Ishikawa (cell line): ENCODE results near the gene MACROD2.

Experiments
- CEBPB ChIP-seq: IDR thresholded peaks from 2 replicates; pipeline ENCODE4 v1.6.1; 2012
- CREB1 ChIP-seq: IDR thresholded peaks from 2 replicates; pipeline ENCODE4 v1.6.1; 2012; ENCODE audit warnings: low read depth
- EGR1 ChIP-seq: IDR thresholded peaks from 2 replicates; pipeline ENCODE4 v1.6.1; 2012
- EP300 ChIP-seq: IDR thresholded peaks from 2 replicates; pipeline ENCODE4 v1.6.1; 2012; ENCODE audit warnings: borderline replicate concordance
- FOXM1 ChIP-seq: IDR thresholded peaks from 2 replicates; pipeline ENCODE4 v1.6.1; 2012; ENCODE audit warnings: low read depth, borderline replicate concordance
- MAX ChIP-seq: IDR thresholded peaks from 2 replicates; pipeline ENCODE4 v1.6.1; 2012
- NFIC ChIP-seq: IDR thresholded peaks from 2 replicates; pipeline ENCODE4 v1.6.1; 2012
- RAD21 ChIP-seq: IDR thresholded peaks from 2 replicates; pipeline ENCODE4 v1.6.1; 2012; ENCODE audit warnings: low read depth
- REST ChIP-seq: IDR thresholded peaks from 2 replicates; pipeline ENCODE4 v1.6.1; 2012; ENCODE audit warnings: low read depth, mild to moderate bottlenecking
- TAF1 ChIP-seq: IDR thresholded peaks from 2 replicates; pipeline ENCODE4 v1.6.1; 2012; ENCODE audit warnings: low read depth, mild to moderate bottlenecking
- TCF12 ChIP-seq: IDR thresholded peaks from 2 replicates; pipeline ENCODE4 v1.6.1; 2012; ENCODE audit warnings: low read depth
- TEAD4 ChIP-seq: IDR thresholded peaks from 2 replicates; pipeline ENCODE4 v1.6.1; 2012
- YY1 ChIP-seq: IDR thresholded peaks from 2 replicates; pipeline ENCODE4 v1.6.1; 2012; ENCODE audit warnings: low read depth
- ZBTB7A ChIP-seq: IDR thresholded peaks from 2 replicates; pipeline ENCODE4 v1.6.1; 2012; ENCODE audit warnings: low read depth
- TF ChIP-seq, protein P1 (sequence below): IDR thresholded peaks from 2 replicates; pipeline ENCODE4 v1.6.1; 2012

The MACROD2 gene

DNA sequence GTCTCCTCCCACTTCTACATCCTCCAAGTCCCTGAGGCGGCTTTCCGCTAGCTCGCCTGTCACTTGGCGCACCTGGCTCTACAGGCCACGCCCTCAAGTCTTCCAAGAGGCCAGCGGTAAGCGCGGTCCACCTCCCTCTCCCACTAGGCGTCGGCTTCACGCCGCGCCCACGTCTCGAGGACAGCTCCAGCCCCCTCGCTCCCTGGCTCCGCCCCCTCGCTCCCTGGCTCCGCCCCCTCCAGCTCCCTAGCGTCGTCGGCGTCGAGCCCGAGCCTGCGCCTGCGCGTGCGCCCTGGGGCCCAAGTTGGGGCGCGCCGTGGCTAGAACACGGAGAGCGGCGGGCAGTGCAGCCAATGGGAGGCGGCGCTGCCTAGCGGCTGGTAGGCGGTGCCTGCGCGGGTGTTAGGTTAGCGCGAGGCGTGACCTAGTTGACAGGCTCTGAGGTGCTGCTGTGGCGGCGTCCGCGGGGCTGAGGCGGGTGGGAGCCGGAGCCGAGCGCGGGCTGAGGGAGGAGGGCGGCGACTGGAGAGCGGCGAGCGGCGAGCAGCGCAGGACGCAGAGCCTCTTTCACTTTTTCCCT is at the start of gene MACROD2:
Gene MACROD2 (plus strand): TSS at position 431 of the 580 bp plus-strand sequence.
- TF ChIP-seq TEAD4 (no peak), EGR1 (peak; percentile 54), TAF1 (peak; percentile 72), TCF12 (0 out of 2 replicates have a peak, but pooled peaks have one; percentile 39), FOXM1 (no peak), EP300 (no peak), MAX (peak; percentile 84), REST (no peak)
- TF ChIP-seq, protein P1, sequence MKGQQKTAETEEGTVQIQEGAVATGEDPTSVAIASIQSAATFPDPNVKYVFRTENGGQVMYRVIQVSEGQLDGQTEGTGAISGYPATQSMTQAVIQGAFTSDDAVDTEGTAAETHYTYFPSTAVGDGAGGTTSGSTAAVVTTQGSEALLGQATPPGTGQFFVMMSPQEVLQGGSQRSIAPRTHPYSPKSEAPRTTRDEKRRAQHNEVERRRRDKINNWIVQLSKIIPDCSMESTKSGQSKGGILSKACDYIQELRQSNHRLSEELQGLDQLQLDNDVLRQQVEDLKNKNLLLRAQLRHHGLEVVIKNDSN: peak; percentile 37; the same call in 1 of the 2 replicates

DNA sequence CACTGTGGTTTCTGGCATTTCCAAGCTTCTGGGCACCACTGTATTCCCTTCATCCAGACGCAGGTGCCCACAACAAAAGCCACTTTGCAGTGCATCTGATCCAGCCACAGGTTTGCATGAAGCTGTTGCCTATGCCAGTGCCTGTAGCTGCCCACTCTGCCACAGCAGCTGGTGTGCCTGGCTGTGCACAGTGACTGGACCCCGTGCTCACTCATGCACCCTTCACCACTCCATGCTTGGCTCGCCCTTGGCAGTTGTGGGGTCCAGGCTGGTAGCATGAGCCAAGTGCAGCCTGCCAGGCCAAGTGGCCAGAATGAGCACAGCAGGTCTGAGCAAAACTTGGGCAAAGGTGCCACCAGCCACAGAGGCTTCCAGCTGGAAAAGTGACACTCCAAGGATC is 47.6 kb upstream of the MACROD2 start:
- TF ChIP-seq TAF1 (no peak), YY1 (no peak), REST (no peak)

GRCh38 chr20:13953227-13953626 is 42.1 kb upstream of the MACROD2 start:
- TF ChIP-seq NFIC: no peak
- no peak for TF ChIP-seq REST
- no peak for TF ChIP-seq CREB1
- TF ChIP-seq ZBTB7A: no peak
- TF ChIP-seq TAF1: no peak
- no peak for TF ChIP-seq CEBPB
- no peak for TF ChIP-seq EP300
- TF ChIP-seq EGR1: no peak
- TF ChIP-seq, protein P1: no peak
- no peak for TF ChIP-seq MAX
- no peak for TF ChIP-seq TCF12

DNA sequence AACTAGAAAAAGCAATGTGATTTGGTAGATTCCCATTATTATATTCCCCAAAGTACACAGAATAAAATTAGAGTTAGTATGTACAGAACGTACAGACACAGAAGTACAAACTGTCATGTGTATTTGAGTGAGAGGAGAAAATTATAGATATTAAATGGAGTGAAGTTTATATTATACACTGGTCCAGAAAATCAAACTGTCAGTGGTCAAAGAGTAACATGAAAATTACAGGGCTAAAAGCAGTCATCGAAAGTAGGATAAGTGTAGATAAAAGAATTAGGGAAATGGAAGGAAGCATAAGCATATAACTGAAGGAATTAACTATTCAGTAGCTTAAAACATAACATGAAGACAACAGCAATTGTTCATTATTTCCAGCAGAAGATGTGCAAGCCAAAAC is 35.2 kb upstream of the MACROD2 start:
- TF ChIP-seq MAX (no peak), TAF1 (no peak), TCF12 (no peak), ZBTB7A (no peak), CREB1 (no peak), CEBPB (no peak), TEAD4 (no peak), RAD21 (no peak), YY1 (no peak), EGR1 (no peak), EP300 (no peak), FOXM1 (no peak), REST (no peak)
- TF ChIP-seq, protein P1: no peak
